ENCODE data around the gene KIF23. TPM values are rescaled to one million over a fixed set of nuclear protein-coding genes. Genes with fewer than 3 reads are reported as not detected.

The KIF23 gene
- total RNA-seq, 1 experiment from 2014 or later: 74.2 TPM

- no peak overlapping the region for H3K4me3 Mint-ChIP-seq (ENCODE audit: unreplicated experiment)
- no peaks in the 10 kb centered on the region for H3K4me1 Mint-ChIP-seq (ENCODE audit: low read depth, unreplicated experiment)
- H3K27ac Mint-ChIP-seq (ENCODE audit: unreplicated experiment): no peak overlapping the region
- POLR2A ChIA-PET: no interaction called here
- Histone ChIP-seq H3K4me3 (ENCODE audit: low read depth, low read length) (no peak overlapping the region), H3K36me3 (ENCODE audit: control insufficient read depth, insufficient read depth, low read length) (no peaks in the 10 kb centered on the region), H3K27me3 (replicated peaks; ENCODE audit: control insufficient read depth, insufficient read depth, low read length) (no peaks in the 10 kb centered on the region), H3K9me3 (0 out of 2 replicates have a peak, but pooled peaks cover 2% of the 10 kb centered on the region), H3K4me1 (no peaks in the 10 kb centered on the region)
- no peaks in the 10 kb centered on the region for H3K27me3 Mint-ChIP-seq (ENCODE audit: insufficient read depth, unreplicated experiment)
- TF ChIP-seq, protein P1, sequence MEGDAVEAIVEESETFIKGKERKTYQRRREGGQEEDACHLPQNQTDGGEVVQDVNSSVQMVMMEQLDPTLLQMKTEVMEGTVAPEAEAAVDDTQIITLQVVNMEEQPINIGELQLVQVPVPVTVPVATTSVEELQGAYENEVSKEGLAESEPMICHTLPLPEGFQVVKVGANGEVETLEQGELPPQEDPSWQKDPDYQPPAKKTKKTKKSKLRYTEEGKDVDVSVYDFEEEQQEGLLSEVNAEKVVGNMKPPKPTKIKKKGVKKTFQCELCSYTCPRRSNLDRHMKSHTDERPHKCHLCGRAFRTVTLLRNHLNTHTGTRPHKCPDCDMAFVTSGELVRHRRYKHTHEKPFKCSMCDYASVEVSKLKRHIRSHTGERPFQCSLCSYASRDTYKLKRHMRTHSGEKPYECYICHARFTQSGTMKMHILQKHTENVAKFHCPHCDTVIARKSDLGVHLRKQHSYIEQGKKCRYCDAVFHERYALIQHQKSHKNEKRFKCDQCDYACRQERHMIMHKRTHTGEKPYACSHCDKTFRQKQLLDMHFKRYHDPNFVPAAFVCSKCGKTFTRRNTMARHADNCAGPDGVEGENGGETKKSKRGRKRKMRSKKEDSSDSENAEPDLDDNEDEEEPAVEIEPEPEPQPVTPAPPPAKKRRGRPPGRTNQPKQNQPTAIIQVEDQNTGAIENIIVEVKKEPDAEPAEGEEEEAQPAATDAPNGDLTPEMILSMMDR (IDR thresholded peaks at IDR 0.05; ENCODE audit: insufficient read depth in 1 of 2, low read depth in 1 of 2, low read length in 1 of 2, severe bottlenecking in 1 of 2, unreplicated experiment in 1 of 2): no peak
- DNase-seq: no peak
- H3K36me3 Mint-ChIP-seq (ENCODE audit: insufficient read depth, unreplicated experiment): no peaks in the 10 kb centered on the region
- peaks cover 10% of the 10 kb centered on the region for H3K9me3 Mint-ChIP-seq (ENCODE audit: unreplicated experiment)
- CTCF ChIA-PET: no interaction called here
- intact Hi-C loops (cut with micrococcal nuclease; ENCODE audit: unreplicated experiment): no loop called here
- no TSS peak for BruUV-seq (replicated peaks)
Observed at GRCh38 chr15:69373406-69373805, 40.7 kb upstream of the KIF23 start.

DNA sequence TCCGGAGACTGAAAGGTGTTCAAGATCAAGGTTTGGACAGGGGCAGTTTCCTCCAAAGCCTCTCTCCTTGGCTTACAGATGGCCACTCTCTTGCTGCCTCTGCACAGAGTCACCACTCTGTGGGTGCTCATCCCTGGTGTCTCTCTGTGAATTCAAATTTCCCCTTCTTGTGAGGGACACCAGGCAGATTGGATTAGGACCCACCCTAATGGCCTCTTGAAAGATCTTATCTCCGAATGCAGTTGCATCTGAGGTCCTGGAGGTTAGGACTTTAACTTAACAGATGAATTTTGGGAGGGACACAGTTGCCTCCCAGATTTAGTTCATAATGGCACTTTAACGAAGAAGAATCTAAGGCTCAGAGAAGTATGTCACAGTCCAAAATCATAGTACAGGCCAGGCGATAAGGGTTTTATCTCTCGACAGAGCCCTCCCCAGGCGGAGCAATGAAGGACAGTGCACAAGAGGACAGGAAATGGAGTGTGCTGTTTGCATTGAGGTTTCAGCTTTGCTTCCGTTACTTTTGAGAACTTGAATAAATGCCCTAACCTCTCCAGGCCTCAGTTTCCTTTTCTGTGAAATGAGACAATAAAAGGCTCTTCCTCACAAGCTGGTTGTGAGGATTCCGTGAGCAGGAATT, 38.9 kb upstream of the KIF23 start:
- no TSS peak for BruUV-seq (replicated peaks)
- TF ChIP-seq, protein P1 (IDR thresholded peaks at IDR 0.05; ENCODE audit: insufficient read depth in 1 of 2, low read depth in 1 of 2, low read length in 1 of 2, severe bottlenecking in 1 of 2, unreplicated experiment in 1 of 2): no peak
- intact Hi-C loops (cut with micrococcal nuclease; ENCODE audit: unreplicated experiment): no loop called here
- Mint-ChIP-seq H3K4me1 (ENCODE audit: low read depth, unreplicated experiment) (no peaks in the 10 kb centered on the region), H3K9me3 (ENCODE audit: unreplicated experiment) (peaks cover 10% of the 10 kb centered on the region), H3K4me3 (ENCODE audit: unreplicated experiment) (no peak overlapping the region), H3K27ac (ENCODE audit: unreplicated experiment) (no peak overlapping the region), H3K27me3 (ENCODE audit: insufficient read depth, unreplicated experiment) (no peaks in the 10 kb centered on the region), H3K36me3 (ENCODE audit: insufficient read depth, unreplicated experiment) (no peaks in the 10 kb centered on the region)
- H3K4me1 ChIP-seq: no peaks in the 10 kb centered on the region
- H3K36me3 ChIP-seq (ENCODE audit: control insufficient read depth, insufficient read depth, low read length): no peaks in the 10 kb centered on the region
- CTCF ChIA-PET: no interaction called here
- no peak for DNase-seq
- POLR2A ChIA-PET: no interaction called here
- no peaks in the 10 kb centered on the region for H3K9me3 ChIP-seq
- H3K27me3 ChIP-seq (replicated peaks; ENCODE audit: control insufficient read depth, insufficient read depth, low read length): no peaks in the 10 kb centered on the region
- no peak overlapping the region for H3K4me3 ChIP-seq (ENCODE audit: low read depth, low read length)

GRCh38 chr15:69377216-69377970, 36.8 kb upstream of the KIF23 start:
- H3K4me1 Mint-ChIP-seq (ENCODE audit: low read depth, unreplicated experiment): no peaks in the 10 kb centered on the region
- H3K4me3 ChIP-seq (ENCODE audit: low read depth, low read length): no peak overlapping the region
- H3K4me1 ChIP-seq: no peaks in the 10 kb centered on the region
- no peaks in the 10 kb centered on the region for H3K27me3 Mint-ChIP-seq (ENCODE audit: insufficient read depth, unreplicated experiment)
- intact Hi-C loops (cut with micrococcal nuclease; ENCODE audit: unreplicated experiment): no loop called here
- TF ChIP-seq, protein P1 (IDR thresholded peaks at IDR 0.05; ENCODE audit: insufficient read depth in 1 of 2, low read depth in 1 of 2, low read length in 1 of 2, severe bottlenecking in 1 of 2, unreplicated experiment in 1 of 2): no peak
- no peaks in the 10 kb centered on the region for H3K9me3 ChIP-seq
- no peaks in the 10 kb centered on the region for H3K27me3 ChIP-seq (replicated peaks; ENCODE audit: control insufficient read depth, insufficient read depth, low read length)
- ChIA-PET CTCF (no interaction called here), POLR2A (no interaction called here)
- H3K36me3 ChIP-seq (ENCODE audit: control insufficient read depth, insufficient read depth, low read length): no peaks in the 10 kb centered on the region
- BruUV-seq (replicated peaks): no TSS peak
- H3K27ac Mint-ChIP-seq (ENCODE audit: unreplicated experiment): no peak overlapping the region
- no peaks in the 10 kb centered on the region for H3K36me3 Mint-ChIP-seq (ENCODE audit: insufficient read depth, unreplicated experiment)
- DNase-seq: no peak
- H3K4me3 Mint-ChIP-seq (ENCODE audit: unreplicated experiment): no peak overlapping the region
- peaks cover 10% of the 10 kb centered on the region for H3K9me3 Mint-ChIP-seq (ENCODE audit: unreplicated experiment)

All from Caco-2 (cell line).